Ovary (tissue), 9 donors: Measurements from ENCODE around the gene ARID5A. TPM values are rescaled to one million over a fixed set of nuclear protein-coding genes. Genes with fewer than 3 reads are reported as not detected.

ENCODE experiments used
- DNase-seq, 5 donors: peaks; one replicate each; pipeline ENCODE4 v3.0.0-alpha.2; 2019 to 2020
- H3K27ac ChIP-seq, 2 donors: fragments of 200-600 bp; one replicate each; pipeline versions ENCODE4 v1.5.1 to v1.8.0; 2019 to 2022
- H3K27me3 ChIP-seq: fragments of 200-600 bp; one replicate; pipeline ENCODE4 v1.8.0; 2022
- H3K36me3 ChIP-seq: fragments of 200-600 bp; sonication (generic); one replicate; pipeline ENCODE4 v1.5.1; 2019
- H3K4me1 ChIP-seq: one replicate; pipeline ENCODE4 v1.8.1; 2013; ENCODE audit warnings: mild to moderate bottlenecking, moderate library complexity; ENCODE audit not compliant: insufficient read depth
- H3K4me3 ChIP-seq: fragments of 200-600 bp; sonication (generic); one replicate; pipeline ENCODE4 v1.5.1; 2017
- H3K9me3 ChIP-seq, 2 donors: fragments of 200-600 bp in 1 of 2; sonication (generic) in 1 of 2; one replicate each; pipeline versions ENCODE4 v1.5.1 to v1.8.1; 2013 to 2019; ENCODE audit warnings: mild to moderate bottlenecking in 1 of 2, moderate library complexity in 1 of 2
- EP300 ChIP-seq: sonication (generic); formaldehyde crosslinking; IDR thresholded peaks from one replicate; pipeline ENCODE4 v1.6.1; 2017; ENCODE audit warnings: antibody characterized with exemption
- POLR2A ChIP-seq: fragments of 450-650 bp; IDR thresholded peaks from one replicate; pipeline ENCODE4 v1.6.1; 2017; ENCODE audit warnings: antibody characterized with exemption, mild to moderate bottlenecking, moderate library complexity
- WGBS, 3 donors: extraction: QIAGEN DNeasy Blood & Tissue Kit in 1 of 3; methylation state at CpG; one replicate each; pipeline versions ENCODE4 v1.1.5 to v1.1.7; 2013 to 2017; 5-methylcytosine and 5-hydroxymethylcytosine counted together
- intact Hi-C, 4 donors: fragments of 100-400 bp; cut with DNase I; formaldehyde crosslinking; loops; one replicate each; pipeline versions ENCODE4 v1.11.0 to v1.15.1; 2022 to 2023
- polyA plus RNA-seq, 2 donors: library from polyadenylated mRNA; stranded (reverse); fragments of 200-250 nt in 1 of 2; fragments of 350-450 nt in 1 of 2; fragmentation: Illumina TruSeq in 1 of 2; extraction: RNeasy Lipid Tissue Mini Kit (QIAGEN cat#74804) in 1 of 2; gene quantifications; one replicate each; pipeline ENCODE4 v1.2.3, GENCODE V29; 2013 to 2014
- total RNA-seq, 7 donors: library from RNA; depleted of rRNA in 2 of 7; stranded (reverse); fragments of >200 nt in 2 of 7; fragmentation: NEBNext Ultra II Directional in 3 of 7; extraction: Animal tissue kit (Norgen Biotek cat#: 25700) in 3 of 7; gene quantifications; one replicate each; pipeline versions ENCODE4 v1.1.0 to v1.2.4, GENCODE V29; 2016 to 2023
- TF ChIP-seq, protein P1 (sequence below), 3 donors: fragments of 450-650 bp in 2 of 3; fragments of 200-600 bp in 1 of 3; IDR thresholded peaks; one replicate each; pipeline versions ENCODE4 v1.5.1 to v1.8.0; 2016 to 2022; ENCODE audit warnings: antibody characterized with exemption in 3 of 3, mild to moderate bottlenecking in 1 of 3
- donor health status: DM: no; HTN: no; CAD: no; lungs with moderate emphysema.
- donor health status: DM: no; HTN: no; CAD: no.
- donor health status: Bipolar disorder and iron deficiency.
- donor health status: DM: yes; HTN: yes; CAD: no.
- donor health status: DM: no; HTN: no; CAD: no.
- donor health status: DM: yes; HTN: yes; CAD: no.

ARID5A gene
- total and polyA plus RNA-seq, 9 donors: 1.5 to 46.1 (median 17.1) TPM

DNA sequence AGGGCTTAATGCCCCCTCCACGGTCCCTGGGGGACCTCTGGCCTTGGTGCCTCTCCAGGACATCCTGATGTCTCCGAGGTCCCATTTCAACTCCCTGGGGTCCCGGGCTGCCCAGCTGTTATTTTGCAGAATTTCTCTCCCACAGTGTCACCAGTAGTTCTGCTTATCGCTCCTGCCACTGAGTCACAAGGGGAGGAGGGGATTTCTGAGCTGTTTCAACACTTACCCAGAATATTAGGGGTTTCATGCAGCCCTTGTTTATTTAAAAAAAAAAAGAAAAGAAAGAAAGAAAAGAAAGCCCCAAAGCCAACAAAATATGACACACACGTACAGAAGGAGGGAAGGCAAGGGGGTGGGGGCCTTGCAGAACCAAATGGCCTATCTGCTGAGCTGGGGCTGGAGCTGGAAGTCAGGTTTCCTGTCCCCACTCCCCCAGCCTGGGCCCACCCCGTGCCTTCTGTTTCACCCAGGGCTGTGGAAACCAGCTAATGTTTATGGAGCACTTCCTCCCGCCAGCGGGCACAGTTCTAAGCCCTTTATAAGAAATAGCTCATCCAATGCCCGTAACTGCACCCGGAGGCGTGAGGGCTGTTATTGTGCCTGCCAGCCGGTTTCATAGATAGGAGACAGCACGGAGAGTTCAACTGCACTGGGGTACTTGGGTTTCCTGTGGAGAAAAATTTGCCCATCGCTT lies 8.4 kb upstream of the ARID5A start:
- TF ChIP-seq POLR2A: no peak
- 42 to 46% (median 43%) methylated on average over 14 of the region's 14 CpGs for WGBS, 3 donors
- peak; percentile 55 to 73 (median 69) for DNase-seq
- peak overlapping the region; percentile 68 for H3K4me3 ChIP-seq
- H3K4me1 ChIP-seq: peaks cover 12% of the 10 kb centered on the region
- no peaks in the 10 kb centered on the region for H3K27me3 ChIP-seq
- H3K27ac ChIP-seq: peak overlapping the region; percentile 82 to 92
- no peaks in the 10 kb centered on the region for H3K9me3 ChIP-seq
- no peaks in the 10 kb centered on the region for H3K36me3 ChIP-seq
- intact Hi-C loops: no loop called here

DNA sequence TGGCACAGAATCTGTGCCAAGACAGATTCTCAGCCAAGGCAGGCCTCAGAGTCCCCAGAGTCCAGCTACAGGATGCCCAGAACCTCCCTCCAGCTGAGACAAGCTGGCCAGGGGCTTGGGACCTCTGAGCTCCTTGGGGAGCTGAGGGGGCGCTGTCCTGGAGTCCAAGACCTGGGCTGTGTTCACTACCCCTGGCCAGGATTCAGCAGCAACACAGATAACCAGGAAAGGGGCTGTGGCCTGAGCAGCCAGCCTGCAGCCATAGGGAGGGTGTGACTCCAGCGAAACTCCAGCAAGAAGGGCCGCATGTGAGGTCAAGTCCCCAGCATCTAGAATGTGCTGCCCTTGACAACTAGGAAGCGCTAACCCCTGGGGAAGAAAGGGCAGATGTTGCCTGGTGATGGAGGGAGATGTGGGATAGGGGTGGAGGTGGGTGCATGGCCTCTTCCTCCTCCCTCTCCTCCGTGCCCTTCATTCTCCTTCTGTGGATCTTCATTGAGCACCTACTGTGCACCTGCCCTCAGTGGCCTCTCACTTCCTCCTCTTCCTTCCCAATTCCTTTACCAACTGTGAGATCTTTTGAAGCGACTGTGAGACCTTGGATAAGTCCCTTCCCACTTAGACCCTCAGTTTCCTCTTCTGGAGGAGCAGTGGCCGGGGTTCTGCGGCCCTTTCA lies 7.7 kb upstream of the ARID5A start:
- WGBS, 3 donors: 81 to 85% (median 84%) methylated on average over 8 of the region's 8 CpGs
- DNase-seq: no peak
- H3K4me1 ChIP-seq: peaks cover 14% of the 10 kb centered on the region

DNA sequence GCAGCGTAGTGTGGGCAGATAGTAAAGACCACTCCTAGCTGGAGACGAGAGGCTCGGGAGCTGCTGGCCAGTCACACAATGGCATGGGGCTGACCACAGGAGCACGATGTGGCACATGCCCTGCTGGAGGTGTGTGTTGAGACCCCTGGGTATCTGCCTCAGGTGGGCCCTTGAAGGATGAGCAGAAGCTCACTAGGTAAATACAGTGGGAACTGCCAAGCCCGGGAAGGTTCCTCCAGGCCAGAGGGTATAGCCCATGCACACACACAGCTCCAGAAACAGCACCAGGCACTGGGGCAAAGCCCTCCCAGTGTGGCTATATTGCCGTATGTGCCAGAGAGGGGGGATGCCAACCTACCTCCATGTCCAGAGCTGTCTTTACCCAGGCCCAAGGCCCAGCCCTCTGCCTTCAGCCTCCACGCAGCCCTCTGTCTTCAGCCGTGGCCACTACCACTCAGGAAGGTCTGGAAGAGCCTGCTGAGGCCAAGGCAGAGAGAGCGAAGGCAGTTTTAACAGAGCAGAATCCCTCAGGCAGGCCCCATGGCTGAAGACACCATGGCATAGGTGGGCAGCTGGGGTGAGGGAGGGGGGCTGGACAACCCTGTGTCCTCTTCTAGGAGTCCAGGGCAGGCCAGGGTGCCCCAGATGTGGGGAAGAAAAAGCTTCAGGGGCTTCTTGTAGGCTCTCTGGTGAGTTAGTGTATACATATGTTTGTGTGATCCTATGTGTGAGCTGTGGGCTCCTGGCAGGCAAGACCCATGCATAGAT lies 7.0 kb upstream of the ARID5A start:
- no peak for DNase-seq
- Histone ChIP-seq H3K4me1 (peaks cover 14% of the 10 kb centered on the region), H3K9me3 (no peaks in the 10 kb centered on the region), H3K36me3 (no peaks in the 10 kb centered on the region), H3K27me3 (no peaks in the 10 kb centered on the region), H3K27ac (peak overlapping the region; percentile 36 to 82), H3K4me3 (no peak overlapping the region)
- TF ChIP-seq, protein P1, sequence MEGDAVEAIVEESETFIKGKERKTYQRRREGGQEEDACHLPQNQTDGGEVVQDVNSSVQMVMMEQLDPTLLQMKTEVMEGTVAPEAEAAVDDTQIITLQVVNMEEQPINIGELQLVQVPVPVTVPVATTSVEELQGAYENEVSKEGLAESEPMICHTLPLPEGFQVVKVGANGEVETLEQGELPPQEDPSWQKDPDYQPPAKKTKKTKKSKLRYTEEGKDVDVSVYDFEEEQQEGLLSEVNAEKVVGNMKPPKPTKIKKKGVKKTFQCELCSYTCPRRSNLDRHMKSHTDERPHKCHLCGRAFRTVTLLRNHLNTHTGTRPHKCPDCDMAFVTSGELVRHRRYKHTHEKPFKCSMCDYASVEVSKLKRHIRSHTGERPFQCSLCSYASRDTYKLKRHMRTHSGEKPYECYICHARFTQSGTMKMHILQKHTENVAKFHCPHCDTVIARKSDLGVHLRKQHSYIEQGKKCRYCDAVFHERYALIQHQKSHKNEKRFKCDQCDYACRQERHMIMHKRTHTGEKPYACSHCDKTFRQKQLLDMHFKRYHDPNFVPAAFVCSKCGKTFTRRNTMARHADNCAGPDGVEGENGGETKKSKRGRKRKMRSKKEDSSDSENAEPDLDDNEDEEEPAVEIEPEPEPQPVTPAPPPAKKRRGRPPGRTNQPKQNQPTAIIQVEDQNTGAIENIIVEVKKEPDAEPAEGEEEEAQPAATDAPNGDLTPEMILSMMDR (IDR thresholded peaks at IDR 0.05): no peak
- TF ChIP-seq POLR2A (no peak), EP300 (no peak)
- intact Hi-C loops: loop anchor here in 3 of 4 donors (5.0 to 10.0 kb wide), 3 partner anchors 105 to 425 kb away; partner anchors contain the start of gene KANSL3 (in 1 of the 3)
- 84 to 92% (median 87%) methylated on average over 9 of the region's 9 CpGs for WGBS, 3 donors

More for the DNA sequence above, 7.7 kb upstream of the ARID5A start:
- Histone ChIP-seq H3K27me3 (no peaks in the 10 kb centered on the region), H3K9me3 (no peaks in the 10 kb centered on the region), H3K36me3 (no peaks in the 10 kb centered on the region), H3K27ac (peak overlapping the region; percentile 36 to 82), H3K4me3 (no peak overlapping the region)
- intact Hi-C loops: no loop called here
- TF ChIP-seq EP300 (no peak), POLR2A (no peak)
- TF ChIP-seq, protein P1 (IDR thresholded peaks at IDR 0.05): no peak

DNA sequence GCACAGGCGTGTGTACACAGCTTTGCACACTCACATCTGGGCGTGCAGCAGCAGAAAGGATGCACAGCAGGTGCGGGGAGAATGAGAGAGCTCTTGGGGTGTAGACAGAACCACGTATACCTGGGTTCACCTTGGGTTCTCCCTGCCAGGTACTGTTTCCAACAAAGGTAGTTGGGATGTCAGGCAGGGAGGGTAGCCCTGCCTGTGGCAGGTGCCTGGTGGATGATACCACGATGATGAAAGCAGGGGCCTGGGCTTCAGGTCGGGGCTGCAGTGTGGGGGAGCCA lies 6.5 kb upstream of the ARID5A start:
- TF ChIP-seq, protein P1 (IDR thresholded peaks at IDR 0.05): no peak
- no peak for TF ChIP-seq EP300
- TF ChIP-seq POLR2A: no peak
- H3K27me3 ChIP-seq: no peaks in the 10 kb centered on the region
- H3K36me3 ChIP-seq: no peaks in the 10 kb centered on the region
- intact Hi-C loops: loop anchor here in 3 of 4 donors (5.0 to 10.0 kb wide), 3 partner anchors 105 to 425 kb away; partner anchors contain the start of gene KANSL3 (in 1 of the 3)
- H3K4me1 ChIP-seq: peaks cover 14% of the 10 kb centered on the region
- H3K9me3 ChIP-seq: no peaks in the 10 kb centered on the region
- WGBS, 3 donors: 80 to 89% (median 85%) methylated on average over 6 of the region's 6 CpGs
- no peak overlapping the region for H3K27ac ChIP-seq
- no peak overlapping the region for H3K4me3 ChIP-seq
- DNase-seq: no peak
